Measurements from ENCODE around the gene TRIB2. TPM values are rescaled to one million over a fixed set of nuclear protein-coding genes. Genes with fewer than 3 reads are reported as not detected.

The TRIB2 gene
- total RNA-seq, 1 donor from 2014 or later, result 131 TPM

DNA sequence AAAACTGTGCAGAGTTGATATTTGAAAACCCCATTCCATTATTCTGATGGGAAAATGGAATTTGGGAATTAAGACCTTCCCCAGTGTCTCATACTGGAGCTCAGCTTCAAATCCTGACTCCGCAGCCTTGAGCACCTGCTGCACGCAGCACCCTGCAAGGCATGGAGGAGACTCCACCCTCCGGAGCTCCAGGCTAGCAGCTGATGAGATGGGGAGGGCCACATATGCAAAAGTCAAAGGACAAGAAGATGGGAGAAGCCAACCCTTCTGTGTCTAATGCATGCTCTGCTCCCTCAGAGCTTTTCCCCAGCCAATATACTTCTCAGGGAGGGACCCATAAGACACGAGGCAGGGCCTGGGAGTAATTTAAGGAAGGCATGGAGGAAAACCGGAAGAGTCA is 34.7 kb upstream of the TRIB2 start:
- no peaks in the 10 kb centered on the region for H3K4me1 Mint-ChIP-seq (ENCODE audit: low read depth, unreplicated experiment)
- no peak for DNase-seq
- H3K36me3 Mint-ChIP-seq (ENCODE audit: unreplicated experiment), result peaks cover 9% of the 10 kb centered on the region
- TF ChIP-seq, protein P1, sequence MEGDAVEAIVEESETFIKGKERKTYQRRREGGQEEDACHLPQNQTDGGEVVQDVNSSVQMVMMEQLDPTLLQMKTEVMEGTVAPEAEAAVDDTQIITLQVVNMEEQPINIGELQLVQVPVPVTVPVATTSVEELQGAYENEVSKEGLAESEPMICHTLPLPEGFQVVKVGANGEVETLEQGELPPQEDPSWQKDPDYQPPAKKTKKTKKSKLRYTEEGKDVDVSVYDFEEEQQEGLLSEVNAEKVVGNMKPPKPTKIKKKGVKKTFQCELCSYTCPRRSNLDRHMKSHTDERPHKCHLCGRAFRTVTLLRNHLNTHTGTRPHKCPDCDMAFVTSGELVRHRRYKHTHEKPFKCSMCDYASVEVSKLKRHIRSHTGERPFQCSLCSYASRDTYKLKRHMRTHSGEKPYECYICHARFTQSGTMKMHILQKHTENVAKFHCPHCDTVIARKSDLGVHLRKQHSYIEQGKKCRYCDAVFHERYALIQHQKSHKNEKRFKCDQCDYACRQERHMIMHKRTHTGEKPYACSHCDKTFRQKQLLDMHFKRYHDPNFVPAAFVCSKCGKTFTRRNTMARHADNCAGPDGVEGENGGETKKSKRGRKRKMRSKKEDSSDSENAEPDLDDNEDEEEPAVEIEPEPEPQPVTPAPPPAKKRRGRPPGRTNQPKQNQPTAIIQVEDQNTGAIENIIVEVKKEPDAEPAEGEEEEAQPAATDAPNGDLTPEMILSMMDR (IDR thresholded peaks at IDR 0.05; ENCODE audit: partially characterized antibody, unreplicated experiment), result no peak
- H3K4me3 Mint-ChIP-seq (ENCODE audit: unreplicated experiment), result no peak overlapping the region
- H3K27me3 Mint-ChIP-seq (ENCODE audit: unreplicated experiment), result peaks cover 5% of the 10 kb centered on the region
- peaks cover 7% of the 10 kb centered on the region for H3K9me3 Mint-ChIP-seq (ENCODE audit: unreplicated experiment)
- no peak overlapping the region for H3K27ac Mint-ChIP-seq (ENCODE audit: unreplicated experiment)

DNA sequence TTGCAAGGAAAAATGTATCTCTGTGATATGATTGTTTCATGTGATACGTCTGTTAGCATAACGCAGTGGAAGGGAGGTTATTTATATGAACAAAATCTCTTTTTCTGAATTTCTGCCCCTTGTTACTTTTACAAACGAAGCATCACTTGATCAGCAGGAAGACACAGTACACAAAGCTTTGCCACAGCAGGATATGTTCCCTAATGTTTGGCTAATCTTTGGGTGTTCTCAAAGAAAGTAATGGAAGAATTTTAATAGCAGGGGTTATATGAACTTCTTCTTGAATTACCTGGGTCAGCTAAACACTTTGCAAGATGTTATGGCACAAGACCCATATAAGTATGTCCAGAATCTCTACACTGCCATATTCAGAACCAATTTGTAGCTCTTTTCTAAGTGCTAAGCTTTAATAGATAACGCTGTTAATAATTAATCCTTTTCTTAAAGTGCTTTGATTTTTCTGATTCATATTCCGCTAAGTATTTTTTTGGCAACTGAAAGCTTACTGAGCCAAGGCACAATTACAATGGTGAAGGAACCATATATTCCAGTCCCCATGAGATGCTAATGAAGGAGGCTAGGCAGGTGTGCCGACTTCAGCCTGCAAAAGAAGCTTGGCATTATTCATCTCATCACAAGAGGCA is 33.2 kb upstream of the TRIB2 start:
- Mint-ChIP-seq H3K27ac (ENCODE audit: unreplicated experiment) (no peak overlapping the region), H3K27me3 (ENCODE audit: unreplicated experiment) (peaks cover 8% of the 10 kb centered on the region), H3K9me3 (ENCODE audit: unreplicated experiment) (peaks cover 7% of the 10 kb centered on the region), H3K36me3 (ENCODE audit: unreplicated experiment) (peaks cover 9% of the 10 kb centered on the region), H3K4me3 (ENCODE audit: unreplicated experiment) (no peak overlapping the region), H3K4me1 (ENCODE audit: low read depth, unreplicated experiment) (no peaks in the 10 kb centered on the region)
- DNase-seq, result no peak
- TF ChIP-seq, protein P1 (IDR thresholded peaks at IDR 0.05; ENCODE audit: partially characterized antibody, unreplicated experiment), result no peak

DNA sequence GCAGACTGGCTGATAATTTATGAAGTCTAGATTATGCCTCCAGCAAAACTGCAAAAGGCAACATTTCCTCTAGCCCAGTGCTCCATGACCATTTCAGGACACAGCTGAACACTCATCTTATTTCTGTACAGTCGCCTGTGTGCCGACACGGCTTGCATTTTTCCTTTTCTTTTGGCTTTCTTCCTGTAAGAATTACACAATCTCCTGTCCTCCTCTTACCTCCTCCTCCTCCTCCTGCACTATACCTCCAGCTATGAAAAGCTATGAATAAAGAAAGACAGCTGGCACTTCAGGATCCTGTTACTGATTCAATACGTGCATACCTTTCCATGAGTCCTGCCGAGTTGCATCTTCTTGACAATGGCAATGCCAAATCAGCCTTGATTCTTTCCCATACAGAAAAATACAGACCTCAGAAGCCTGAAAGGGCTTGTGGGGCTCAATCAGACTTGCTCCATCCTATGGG is 32.2 kb upstream of the TRIB2 start:
- peaks cover 8% of the 10 kb centered on the region for H3K36me3 Mint-ChIP-seq (ENCODE audit: unreplicated experiment)
- H3K27ac Mint-ChIP-seq (ENCODE audit: unreplicated experiment), result no peak overlapping the region
- no peak overlapping the region for H3K4me3 Mint-ChIP-seq (ENCODE audit: unreplicated experiment)
- H3K9me3 Mint-ChIP-seq (ENCODE audit: unreplicated experiment), result peaks cover 5% of the 10 kb centered on the region
- TF ChIP-seq, protein P1 (IDR thresholded peaks at IDR 0.05; ENCODE audit: partially characterized antibody, unreplicated experiment), result no peak
- no peak for DNase-seq
- peaks cover 8% of the 10 kb centered on the region for H3K27me3 Mint-ChIP-seq (ENCODE audit: unreplicated experiment)
- H3K4me1 Mint-ChIP-seq (ENCODE audit: low read depth, unreplicated experiment), result no peaks in the 10 kb centered on the region

DNA sequence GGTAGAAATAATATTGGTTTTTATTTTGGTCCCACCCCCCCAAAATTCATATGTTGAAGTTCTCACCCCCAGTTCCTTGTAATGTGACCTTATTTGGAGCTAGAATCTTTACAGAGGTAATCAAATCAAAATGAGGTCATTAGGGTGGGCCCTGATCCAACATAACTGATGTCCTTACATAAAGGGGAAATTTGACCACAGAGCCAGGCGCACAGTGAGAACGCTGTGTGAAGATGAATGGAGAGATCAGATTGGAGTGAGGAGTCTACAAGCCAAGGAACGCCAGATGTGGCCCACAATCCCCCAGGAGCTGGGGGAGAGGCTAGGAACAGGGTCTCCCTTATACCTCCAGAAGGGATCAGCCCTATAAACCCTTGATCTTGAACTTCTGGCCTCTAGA is 31.6 kb upstream of the TRIB2 start:
- no peak for DNase-seq
- Mint-ChIP-seq H3K27me3 (ENCODE audit: unreplicated experiment) (peaks cover 8% of the 10 kb centered on the region), H3K4me3 (ENCODE audit: unreplicated experiment) (no peak overlapping the region), H3K9me3 (ENCODE audit: unreplicated experiment) (peaks cover 1% of the 10 kb centered on the region), H3K27ac (ENCODE audit: unreplicated experiment) (no peak overlapping the region), H3K36me3 (ENCODE audit: unreplicated experiment) (peaks cover 8% of the 10 kb centered on the region), H3K4me1 (ENCODE audit: low read depth, unreplicated experiment) (no peaks in the 10 kb centered on the region)
- TF ChIP-seq, protein P1 (IDR thresholded peaks at IDR 0.05; ENCODE audit: partially characterized antibody, unreplicated experiment), result no peak

DNA sequence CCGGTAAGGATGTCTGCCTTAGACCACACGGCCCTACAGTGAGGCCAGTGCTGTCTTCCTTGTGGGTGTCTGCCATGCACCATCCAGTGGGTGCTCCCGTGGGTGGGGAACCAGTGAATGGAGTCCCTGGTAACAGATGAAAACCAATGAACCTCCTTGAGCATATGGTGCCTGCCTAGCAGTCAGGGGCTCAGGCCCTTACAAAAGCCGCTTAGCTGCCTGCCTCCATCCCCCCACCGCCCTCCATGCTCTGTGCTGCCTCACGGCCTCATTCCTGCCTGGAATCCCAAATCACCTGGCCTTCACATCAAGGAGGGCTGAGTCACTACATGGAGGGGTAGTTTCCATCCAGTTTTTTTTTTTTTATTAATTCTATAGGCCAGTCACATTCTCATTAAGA is 30.8 kb upstream of the TRIB2 start:
- Mint-ChIP-seq H3K36me3 (ENCODE audit: unreplicated experiment) (peaks cover 14% of the 10 kb centered on the region), H3K27ac (ENCODE audit: unreplicated experiment) (no peak overlapping the region), H3K27me3 (ENCODE audit: unreplicated experiment) (peaks cover 8% of the 10 kb centered on the region), H3K9me3 (ENCODE audit: unreplicated experiment) (peaks cover 2% of the 10 kb centered on the region), H3K4me3 (ENCODE audit: unreplicated experiment) (no peak overlapping the region), H3K4me1 (ENCODE audit: low read depth, unreplicated experiment) (no peaks in the 10 kb centered on the region)
- DNase-seq, result no peak
- TF ChIP-seq, protein P1 (IDR thresholded peaks at IDR 0.05; ENCODE audit: partially characterized antibody, unreplicated experiment), result no peak

Measured in glutamatergic neuron (in vitro differentiated cells).